DMS53 treated with DMSO at 0.1 percent for 48 hours (cell line): Measurements from ENCODE around the gene WDR59.
"Not testable (repeated sequence)": the region's sequence is repeated elsewhere in the genome, so short reads cannot be mapped to it uniquely, and the experiment has no call there.

ENCODE experiments used
- DNase-seq: peaks from one replicate; lab custom pipeline; 2025; ENCODE audit not compliant: unreplicated experiment; lab: John Stamatoyannopoulos, UW

The WDR59 gene

GRCh38 chr16:75012380-75013081 lies 27.6 kb upstream of the WDR59 start:
- no peak for DNase-seq

GRCh38 chr16:75011634-75012307 lies 26.8 kb upstream of the WDR59 start:
- DNase-seq = no peak

GRCh38 chr16:75010427-75010826 lies 25.5 kb upstream of the WDR59 start:
- DNase-seq = no peak

GRCh38 chr16:75007443-75007842 lies 22.5 kb upstream of the WDR59 start:
- no peak for DNase-seq

GRCh38 chr16:75005697-75006096 lies 20.8 kb upstream of the WDR59 start:
- no peak for DNase-seq

GRCh38 chr16:75004460-75004859 lies 19.5 kb upstream of the WDR59 start:
- no peak for DNase-seq

- no peak for DNase-seq
These were observed 19.0 kb upstream of the WDR59 start for GRCh38 chr16:75003931-75004330.

GRCh38 chr16:75002474-75002873 lies 17.6 kb upstream of the WDR59 start:
- DNase-seq = no peak

GRCh38 chr16:75000481-75001081 lies 15.7 kb upstream of the WDR59 start:
- DNase-seq = no peak

- DNase-seq = no peak
These were observed 14.9 kb upstream of the WDR59 start for GRCh38 chr16:74999609-75000480.

GRCh38 chr16:74999219-74999608 lies 14.3 kb upstream of the WDR59 start:
- DNase-seq = no peak

- peak; percentile 69 for DNase-seq
These were observed 13.7 kb upstream of the WDR59 start, which contains the start of gene ZNRF1 for GRCh38 chr16:74998481-74999218. Gene ZNRF1 (plus strand): TSS chr16:74999024. CDS start chr16:74999672, 648 bp downstream.

GRCh38 chr16:74997042-74997491 lies 12.1 kb upstream of the WDR59 start:
- no peak for DNase-seq

- DNase-seq = no peak
These were observed 11.1 kb upstream of the WDR59 start for GRCh38 chr16:74995986-74996385.

- no peak for DNase-seq
These were observed 6.9 kb upstream of the WDR59 start for GRCh38 chr16:74991593-74992403.

- DNase-seq = no peak
These were observed 6.3 kb upstream of the WDR59 start for GRCh38 chr16:74991268-74991592.

GRCh38 chr16:74990832-74991231 lies 5.9 kb upstream of the WDR59 start:
- DNase-seq = no peak

GRCh38 chr16:74989864-74990263 lies 4.9 kb upstream of the WDR59 start:
- not testable (repeated sequence) for DNase-seq

GRCh38 chr16:74987027-74987681 lies 2.2 kb upstream of the WDR59 start:
- DNase-seq = no peak
